ENCODE measurements around the gene ARHGEF16.

- peak; percentile 73 to 94 (median 90) for TF ChIP-seq CTCF (IDR thresholded peaks at IDR 0.05 in 4 of 5, conservative IDR thresholded peaks at IDR 0.05 in 1 of 5)
- no peak for TF ChIP-seq POLR2A (IDR thresholded peaks at IDR 0.05)
Observed at GRCh38 chr1:3483801-3484444, 29.5 kb downstream of the ARHGEF16 start.

All from gastrocnemius medialis (tissue), 4 donors.